Astrocyte (in vitro differentiated cells and primary cell): ENCODE results near the gene YJEFN3. TPM values are rescaled to one million over a fixed set of nuclear protein-coding genes. Genes with fewer than 3 reads are reported as not detected.
A peak's percentile ranks its signal among the peaks of the same experiment; 100 is the strongest.

Experiments used
- DNase-seq: peaks from one replicate; pipeline ENCODE4 v3.0.0-alpha.2; 2010; ENCODE audit warnings: low read depth
- FAIRE-seq: peaks from 2 replicates; lab custom pipeline; 2011; peaks lifted over from hg19 to GRCh38; lab: Jason Lieb, UNC
- H2AFZ ChIP-seq: 2 replicates; pipeline ENCODE4 v1.6.0; 2012; ENCODE audit warnings: low read depth, low read length, inconsistent platforms
- H3K27ac ChIP-seq: 2 replicates; pipeline ENCODE4 v1.5.1; 2011; ENCODE audit warnings: low read depth, low read length, inconsistent platforms
- H3K27me3 ChIP-seq: 2 replicates; pipeline ENCODE4 v1.6.0; 2011; ENCODE audit warnings: low read length, inconsistent platforms; ENCODE audit not compliant: insufficient read depth
- H3K36me3 ChIP-seq: 2 replicates; pipeline ENCODE4 v1.5.1; 2011; ENCODE audit warnings: low read length, inconsistent platforms; ENCODE audit not compliant: insufficient read depth
- H3K4me1 ChIP-seq: 2 replicates; pipeline ENCODE4 v1.5.1; 2011; ENCODE audit warnings: low read length, inconsistent platforms; ENCODE audit not compliant: insufficient read depth
- H3K4me2 ChIP-seq: 2 replicates; pipeline ENCODE4 v1.6.0; 2012; ENCODE audit warnings: low read length, inconsistent platforms
- H3K4me3 ChIP-seq: 2 replicates; pipeline ENCODE4 v1.5.1; 2011; ENCODE audit warnings: low read depth, mild to moderate bottlenecking, low read length, inconsistent platforms; ENCODE audit not compliant: insufficient read depth
- H3K79me2 ChIP-seq: 2 replicates; pipeline ENCODE4 v1.6.0; 2012; ENCODE audit warnings: mild to moderate bottlenecking, low read length, inconsistent platforms; ENCODE audit not compliant: insufficient read depth
- H3K9ac ChIP-seq: 2 replicates; pipeline ENCODE4 v1.6.0; 2012; ENCODE audit warnings: mild to moderate bottlenecking, low read length, inconsistent platforms
- H3K9me3 ChIP-seq: 2 replicates; pipeline ENCODE4 v1.5.1; 2012; ENCODE audit warnings: low read depth, mild to moderate bottlenecking, low read length, inconsistent platforms; ENCODE audit not compliant: insufficient read depth
- H4K20me1 ChIP-seq: 2 replicates; pipeline ENCODE4 v1.6.0; 2012; ENCODE audit warnings: low read length, inconsistent platforms; ENCODE audit not compliant: insufficient read depth
- H3K27ac Mint-ChIP-seq: one replicate; pipeline ENCODE4 v1.8.0; 2021; ENCODE audit warnings: mild to moderate bottlenecking, mixed read lengths; ENCODE audit not compliant: unreplicated experiment
- H3K27me3 Mint-ChIP-seq: one replicate; pipeline ENCODE4 v1.8.0; 2021; ENCODE audit warnings: low read depth, mixed read lengths; ENCODE audit not compliant: unreplicated experiment
- H3K36me3 Mint-ChIP-seq: one replicate; pipeline ENCODE4 v1.8.0; 2021; ENCODE audit warnings: low read depth, mixed read lengths; ENCODE audit not compliant: unreplicated experiment
- H3K4me1 Mint-ChIP-seq: one replicate; pipeline ENCODE4 v1.8.0; 2021; ENCODE audit warnings: low read depth, mixed read lengths; ENCODE audit not compliant: unreplicated experiment
- H3K4me3 Mint-ChIP-seq: one replicate; pipeline ENCODE4 v1.8.0; 2021; ENCODE audit warnings: mild to moderate bottlenecking, moderate library complexity, mixed read lengths; ENCODE audit not compliant: unreplicated experiment
- H3K9me3 Mint-ChIP-seq: one replicate; pipeline ENCODE4 v1.8.0; 2021; ENCODE audit warnings: mild to moderate bottlenecking, mixed read lengths; ENCODE audit not compliant: unreplicated experiment
- EZH2 ChIP-seq: IDR thresholded peaks from 2 replicates; pipeline ENCODE4 v1.6.1; 2012; ENCODE audit warnings: mild to moderate bottlenecking, low read length, inconsistent platforms; ENCODE audit not compliant: insufficient read depth
- total RNA-seq: library from RNA; stranded (reverse); gene quantifications from 2 replicates; pipeline ENCODE4 v1.2.1, GENCODE V29; 2021
- TF ChIP-seq, protein P1 (sequence below): IDR thresholded peaks from 2 replicates; pipeline ENCODE4 v1.5.1; 2011; ENCODE audit warnings: low read depth, mild to moderate bottlenecking, inconsistent platforms, low read length, moderate library complexity; ENCODE audit not compliant: insufficient read depth

YJEFN3 gene
- total RNA-seq, 1 donor from 2014 or later, result 9.8 TPM

GRCh38 chr19:19514881-19515641 lies 13.7 kb upstream of the YJEFN3 start, which contains the start of gene TSSK6:
TSS of gene TSSK6 (minus strand) at chr19:19515548. CDS start at chr19:19515427, 121 bp downstream.
- Mint-ChIP-seq H3K27me3 (no peaks in the 10 kb centered on the region), H3K9me3 (peaks cover 3% of the 10 kb centered on the region), H3K36me3 (peaks cover 9% of the 10 kb centered on the region), H3K4me1 (no peaks in the 10 kb centered on the region), H3K4me3 (peak within 1 kb of the TSS; percentile 93), H3K27ac (peak within 1 kb of the TSS; percentile 87)
- FAIRE-seq, result no peak
- peak within 1 kb of the TSS; percentile 96 for H2AFZ ChIP-seq
- H3K4me3 ChIP-seq, result peak within 1 kb of the TSS; percentile 95
- peaks cover 34% of the 10 kb centered on the region for H3K79me2 ChIP-seq
- DNase-seq, result no peak
- no peaks in the 10 kb centered on the region for H3K27me3 ChIP-seq
- peak within 1 kb of the TSS; percentile 93 for H3K4me2 ChIP-seq
- peaks cover 5% of the 10 kb centered on the region for H3K4me1 ChIP-seq
- H3K9ac ChIP-seq, result peak within 1 kb of the TSS; percentile 86
- H3K9me3 ChIP-seq, result peaks cover 11% of the 10 kb centered on the region
- TF ChIP-seq, protein P1, sequence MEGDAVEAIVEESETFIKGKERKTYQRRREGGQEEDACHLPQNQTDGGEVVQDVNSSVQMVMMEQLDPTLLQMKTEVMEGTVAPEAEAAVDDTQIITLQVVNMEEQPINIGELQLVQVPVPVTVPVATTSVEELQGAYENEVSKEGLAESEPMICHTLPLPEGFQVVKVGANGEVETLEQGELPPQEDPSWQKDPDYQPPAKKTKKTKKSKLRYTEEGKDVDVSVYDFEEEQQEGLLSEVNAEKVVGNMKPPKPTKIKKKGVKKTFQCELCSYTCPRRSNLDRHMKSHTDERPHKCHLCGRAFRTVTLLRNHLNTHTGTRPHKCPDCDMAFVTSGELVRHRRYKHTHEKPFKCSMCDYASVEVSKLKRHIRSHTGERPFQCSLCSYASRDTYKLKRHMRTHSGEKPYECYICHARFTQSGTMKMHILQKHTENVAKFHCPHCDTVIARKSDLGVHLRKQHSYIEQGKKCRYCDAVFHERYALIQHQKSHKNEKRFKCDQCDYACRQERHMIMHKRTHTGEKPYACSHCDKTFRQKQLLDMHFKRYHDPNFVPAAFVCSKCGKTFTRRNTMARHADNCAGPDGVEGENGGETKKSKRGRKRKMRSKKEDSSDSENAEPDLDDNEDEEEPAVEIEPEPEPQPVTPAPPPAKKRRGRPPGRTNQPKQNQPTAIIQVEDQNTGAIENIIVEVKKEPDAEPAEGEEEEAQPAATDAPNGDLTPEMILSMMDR, result no peak
- TF ChIP-seq EZH2, result no peak
- H3K36me3 ChIP-seq, result peaks cover 3% of the 10 kb centered on the region
- H4K20me1 ChIP-seq, result peaks cover 9% of the 10 kb centered on the region
- peak within 1 kb of the TSS; percentile 57 for H3K27ac ChIP-seq

DNA sequence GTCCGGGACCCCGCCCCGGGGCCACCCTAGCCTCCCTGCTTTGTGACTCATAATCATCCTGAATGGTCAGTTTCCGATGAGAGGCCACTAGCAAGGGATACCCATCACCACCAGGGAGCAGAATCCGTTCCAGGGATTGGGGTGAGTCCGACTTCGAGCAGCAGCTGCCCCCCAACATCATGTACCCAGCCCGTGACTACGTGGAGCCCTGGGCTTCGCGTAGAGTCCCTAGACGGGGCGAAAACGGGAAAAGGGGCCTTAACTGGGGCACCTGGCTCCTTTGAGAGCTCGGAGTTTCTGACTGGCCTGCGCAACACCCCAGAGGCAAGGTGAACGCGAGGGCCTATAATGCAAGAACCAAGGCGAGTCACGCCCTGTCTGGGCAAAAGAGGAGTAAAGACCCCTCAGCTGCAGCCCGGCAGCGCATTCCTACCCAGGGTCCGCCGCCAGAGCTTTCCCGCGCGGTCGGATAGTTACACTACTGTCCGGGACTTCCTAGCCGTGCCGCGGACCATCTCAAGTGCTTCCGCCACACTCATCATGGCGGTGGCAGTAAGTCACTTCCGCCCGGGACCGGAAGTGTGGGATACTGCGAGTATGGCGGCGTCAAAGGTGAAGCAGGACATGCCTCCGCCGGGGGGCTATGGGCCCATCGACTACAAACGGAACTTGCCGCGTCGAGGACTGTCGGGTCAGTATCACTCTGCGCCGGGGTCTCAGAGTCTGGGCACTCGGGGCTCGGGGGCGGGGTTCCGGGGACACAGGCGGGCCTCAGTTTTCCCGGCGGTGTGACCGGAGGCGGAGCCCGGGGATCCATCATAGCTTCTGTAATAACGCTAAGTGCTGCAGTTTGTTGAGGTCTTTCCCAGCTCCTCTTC lies 12.8 kb upstream of the YJEFN3 start, which contains the start of gene NDUFA13:
NDUFA13 (plus strand) TSS at position 584 of the 878 bp plus-strand sequence; CDS start at position 598, 14 bp downstream.
- TF ChIP-seq, protein P1, result no peak
- TF ChIP-seq EZH2, result no peak
- DNase-seq (peak; percentile 80), FAIRE-seq (no peak)
- no peaks in the 10 kb centered on the region for H3K27me3 Mint-ChIP-seq
- peak within 1 kb of the TSS; percentile 95 for H3K4me3 ChIP-seq
- peak within 1 kb of the TSS; percentile 87 for H3K27ac Mint-ChIP-seq
- H3K79me2 ChIP-seq, result peaks cover 41% of the 10 kb centered on the region
- peak within 1 kb of the TSS; percentile 93 for H3K4me2 ChIP-seq
- no peaks in the 10 kb centered on the region for H3K4me1 Mint-ChIP-seq
- H3K9me3 ChIP-seq, result peaks cover 11% of the 10 kb centered on the region
- peaks cover 7% of the 10 kb centered on the region for H3K36me3 ChIP-seq
- no peaks in the 10 kb centered on the region for H3K27me3 ChIP-seq
- peaks cover 5% of the 10 kb centered on the region for H3K4me1 ChIP-seq
- peak within 1 kb of the TSS; percentile 96 for H2AFZ ChIP-seq
- peak within 1 kb of the TSS; percentile 57 for H3K27ac ChIP-seq
- H3K4me3 Mint-ChIP-seq, result peak within 1 kb of the TSS; percentile 93
- H3K9me3 Mint-ChIP-seq, result peaks cover 3% of the 10 kb centered on the region
- H3K9ac ChIP-seq, result peak within 1 kb of the TSS; percentile 86
- peaks cover 10% of the 10 kb centered on the region for H3K36me3 Mint-ChIP-seq
- H4K20me1 ChIP-seq, result peaks cover 16% of the 10 kb centered on the region
